ENCODE results near the gene DHX36.

Gene DHX36

DNA sequence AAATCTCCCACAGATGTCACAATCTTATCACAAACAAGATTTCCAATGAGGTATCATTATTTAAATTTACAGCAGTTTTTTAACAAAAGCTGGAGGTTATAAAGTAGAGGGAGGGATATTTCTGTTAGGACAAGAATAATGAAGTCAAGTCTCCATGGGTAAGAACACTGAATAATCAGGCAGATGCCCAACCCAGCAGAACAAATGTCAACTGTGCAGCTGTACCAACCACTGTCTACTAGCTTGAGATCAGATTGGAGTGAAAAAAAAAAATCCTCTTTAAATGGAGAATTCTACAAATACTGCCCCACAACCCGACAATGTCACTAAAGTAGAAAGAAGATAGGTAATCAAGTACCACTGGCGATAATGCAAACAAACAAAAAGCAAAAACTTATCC is 30.3 kb downstream of the DHX36 start:
- TF ChIP-seq, protein P1, sequence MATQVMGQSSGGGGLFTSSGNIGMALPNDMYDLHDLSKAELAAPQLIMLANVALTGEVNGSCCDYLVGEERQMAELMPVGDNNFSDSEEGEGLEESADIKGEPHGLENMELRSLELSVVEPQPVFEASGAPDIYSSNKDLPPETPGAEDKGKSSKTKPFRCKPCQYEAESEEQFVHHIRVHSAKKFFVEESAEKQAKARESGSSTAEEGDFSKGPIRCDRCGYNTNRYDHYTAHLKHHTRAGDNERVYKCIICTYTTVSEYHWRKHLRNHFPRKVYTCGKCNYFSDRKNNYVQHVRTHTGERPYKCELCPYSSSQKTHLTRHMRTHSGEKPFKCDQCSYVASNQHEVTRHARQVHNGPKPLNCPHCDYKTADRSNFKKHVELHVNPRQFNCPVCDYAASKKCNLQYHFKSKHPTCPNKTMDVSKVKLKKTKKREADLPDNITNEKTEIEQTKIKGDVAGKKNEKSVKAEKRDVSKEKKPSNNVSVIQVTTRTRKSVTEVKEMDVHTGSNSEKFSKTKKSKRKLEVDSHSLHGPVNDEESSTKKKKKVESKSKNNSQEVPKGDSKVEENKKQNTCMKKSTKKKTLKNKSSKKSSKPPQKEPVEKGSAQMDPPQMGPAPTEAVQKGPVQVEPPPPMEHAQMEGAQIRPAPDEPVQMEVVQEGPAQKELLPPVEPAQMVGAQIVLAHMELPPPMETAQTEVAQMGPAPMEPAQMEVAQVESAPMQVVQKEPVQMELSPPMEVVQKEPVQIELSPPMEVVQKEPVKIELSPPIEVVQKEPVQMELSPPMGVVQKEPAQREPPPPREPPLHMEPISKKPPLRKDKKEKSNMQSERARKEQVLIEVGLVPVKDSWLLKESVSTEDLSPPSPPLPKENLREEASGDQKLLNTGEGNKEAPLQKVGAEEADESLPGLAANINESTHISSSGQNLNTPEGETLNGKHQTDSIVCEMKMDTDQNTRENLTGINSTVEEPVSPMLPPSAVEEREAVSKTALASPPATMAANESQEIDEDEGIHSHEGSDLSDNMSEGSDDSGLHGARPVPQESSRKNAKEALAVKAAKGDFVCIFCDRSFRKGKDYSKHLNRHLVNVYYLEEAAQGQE (IDR thresholded peaks at IDR 0.05; ENCODE audit: low read depth) = no peak
- TF ChIP-seq, protein P2, sequence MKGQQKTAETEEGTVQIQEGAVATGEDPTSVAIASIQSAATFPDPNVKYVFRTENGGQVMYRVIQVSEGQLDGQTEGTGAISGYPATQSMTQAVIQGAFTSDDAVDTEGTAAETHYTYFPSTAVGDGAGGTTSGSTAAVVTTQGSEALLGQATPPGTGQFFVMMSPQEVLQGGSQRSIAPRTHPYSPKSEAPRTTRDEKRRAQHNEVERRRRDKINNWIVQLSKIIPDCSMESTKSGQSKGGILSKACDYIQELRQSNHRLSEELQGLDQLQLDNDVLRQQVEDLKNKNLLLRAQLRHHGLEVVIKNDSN (IDR thresholded peaks at IDR 0.05) = no peak
- TF ChIP-seq TAF1 (IDR thresholded peaks at IDR 0.05; ENCODE audit: low read depth) (no peak), CREB1 (IDR thresholded peaks at IDR 0.05; ENCODE audit: low read depth) (no peak), CEBPB (IDR thresholded peaks at IDR 0.05) (no peak), YY1 (IDR thresholded peaks at IDR 0.05; ENCODE audit: low read depth) (no peak), NFIC (IDR thresholded peaks at IDR 0.05) (no peak), RAD21 (IDR thresholded peaks at IDR 0.05; ENCODE audit: low read depth) (no peak), EP300 (IDR thresholded peaks at IDR 0.05; ENCODE audit: borderline replicate concordance) (no peak), FOXM1 (IDR thresholded peaks at IDR 0.05; ENCODE audit: borderline replicate concordance, low read depth) (no peak), TEAD4 (IDR thresholded peaks at IDR 0.05) (no peak), ZBTB7A (IDR thresholded peaks at IDR 0.05; ENCODE audit: low read depth) (no peak), TCF12 (IDR thresholded peaks at IDR 0.05; ENCODE audit: low read depth) (no peak), EGR1 (IDR thresholded peaks at IDR 0.05) (no peak)
- TF ChIP-seq, protein P3, sequence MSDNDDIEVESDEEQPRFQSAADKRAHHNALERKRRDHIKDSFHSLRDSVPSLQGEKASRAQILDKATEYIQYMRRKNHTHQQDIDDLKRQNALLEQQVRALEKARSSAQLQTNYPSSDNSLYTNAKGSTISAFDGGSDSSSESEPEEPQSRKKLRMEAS (IDR thresholded peaks at IDR 0.05) = no peak

DNA sequence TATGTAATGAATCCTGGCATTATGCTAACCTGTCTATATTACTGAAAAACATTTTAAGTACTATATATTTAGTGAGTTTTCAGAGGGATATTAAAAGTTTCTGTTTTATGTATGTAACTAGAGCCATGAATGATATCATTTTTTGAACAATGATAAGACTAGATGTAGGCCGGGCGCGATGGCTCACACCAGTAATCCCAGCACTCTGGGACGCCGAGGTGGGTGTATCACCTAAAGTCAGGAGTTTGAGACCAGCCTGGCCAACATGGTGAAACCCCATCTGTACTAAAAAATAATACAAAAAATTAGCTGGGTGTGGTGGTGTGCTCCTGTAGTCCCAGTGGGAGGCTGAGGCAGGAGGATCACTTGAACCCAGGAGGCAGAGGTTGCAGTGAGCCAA is 34.1 kb downstream of the DHX36 start:
- TF ChIP-seq YY1 (IDR thresholded peaks at IDR 0.05; ENCODE audit: low read depth) (no peak), CEBPB (IDR thresholded peaks at IDR 0.05) (no peak), TEAD4 (IDR thresholded peaks at IDR 0.05) (no peak), FOXM1 (IDR thresholded peaks at IDR 0.05; ENCODE audit: borderline replicate concordance, low read depth) (no peak), RAD21 (IDR thresholded peaks at IDR 0.05; ENCODE audit: low read depth) (no peak), EP300 (IDR thresholded peaks at IDR 0.05; ENCODE audit: borderline replicate concordance) (no peak), NFIC (IDR thresholded peaks at IDR 0.05) (no peak), TAF1 (IDR thresholded peaks at IDR 0.05; ENCODE audit: low read depth) (no peak), CREB1 (IDR thresholded peaks at IDR 0.05; ENCODE audit: low read depth) (no peak), EGR1 (IDR thresholded peaks at IDR 0.05) (no peak), ZBTB7A (IDR thresholded peaks at IDR 0.05; ENCODE audit: low read depth) (no peak), TCF12 (IDR thresholded peaks at IDR 0.05; ENCODE audit: low read depth) (no peak)
- TF ChIP-seq, protein P1 (IDR thresholded peaks at IDR 0.05; ENCODE audit: low read depth) = no peak
- TF ChIP-seq, protein P2 (IDR thresholded peaks at IDR 0.05) = no peak
- TF ChIP-seq, protein P3 (IDR thresholded peaks at IDR 0.05) = no peak

DNA sequence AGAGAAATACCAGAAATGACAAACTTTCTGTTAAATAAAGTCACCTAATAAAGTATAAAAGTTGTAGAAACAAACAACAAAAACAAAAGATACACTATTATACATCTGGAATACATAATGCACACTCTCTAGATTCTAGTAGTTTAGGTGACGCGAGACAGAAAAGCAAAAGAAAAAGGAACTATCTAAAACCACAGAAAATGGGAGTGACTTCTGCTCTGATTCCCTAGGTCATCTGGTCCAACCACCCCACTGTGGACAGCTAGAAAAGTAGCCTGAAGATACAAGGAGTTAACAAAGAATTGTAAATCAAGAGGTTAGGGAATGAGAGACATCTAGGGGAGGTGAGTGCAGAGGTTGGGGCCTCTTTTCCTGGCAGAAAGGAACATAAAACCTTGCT is 39.1 kb downstream of the DHX36 start:
- TF ChIP-seq YY1 (IDR thresholded peaks at IDR 0.05; ENCODE audit: low read depth) (no peak), CREB1 (IDR thresholded peaks at IDR 0.05; ENCODE audit: low read depth) (no peak), CEBPB (IDR thresholded peaks at IDR 0.05) (no peak), NFIC (IDR thresholded peaks at IDR 0.05) (no peak), RAD21 (IDR thresholded peaks at IDR 0.05; ENCODE audit: low read depth) (no peak), TEAD4 (IDR thresholded peaks at IDR 0.05) (no peak), EGR1 (IDR thresholded peaks at IDR 0.05) (no peak), EP300 (IDR thresholded peaks at IDR 0.05; ENCODE audit: borderline replicate concordance) (no peak), TCF12 (IDR thresholded peaks at IDR 0.05; ENCODE audit: low read depth) (no peak)
- TF ChIP-seq, protein P1 (IDR thresholded peaks at IDR 0.05; ENCODE audit: low read depth) = no peak
- TF ChIP-seq, protein P3 (IDR thresholded peaks at IDR 0.05) = no peak
- TF ChIP-seq, protein P2 (IDR thresholded peaks at IDR 0.05) = no peak

DNA sequence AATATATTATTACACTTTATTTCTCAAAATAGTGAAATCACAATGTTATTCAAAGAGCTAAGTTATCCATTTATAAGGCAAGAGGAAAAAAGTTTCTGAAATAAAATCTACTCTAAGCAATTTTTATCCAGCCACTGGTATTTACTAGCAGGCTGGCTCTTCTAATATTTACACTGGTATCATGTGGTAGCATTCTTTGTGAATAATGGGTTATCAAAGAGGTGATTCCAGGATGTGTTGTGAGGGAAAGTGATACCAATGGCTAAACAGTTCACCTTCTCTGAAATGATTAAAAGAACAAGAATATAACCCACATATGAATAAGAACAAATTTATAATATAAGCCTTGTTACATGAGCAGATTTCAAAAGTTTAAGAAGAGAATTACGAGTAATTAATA is 44.1 kb downstream of the DHX36 start:
- TF ChIP-seq, protein P2 (IDR thresholded peaks at IDR 0.05) = no peak
- TF ChIP-seq EP300 (IDR thresholded peaks at IDR 0.05; ENCODE audit: borderline replicate concordance) (no peak), RAD21 (IDR thresholded peaks at IDR 0.05; ENCODE audit: low read depth) (no peak), CREB1 (IDR thresholded peaks at IDR 0.05; ENCODE audit: low read depth) (no peak), YY1 (IDR thresholded peaks at IDR 0.05; ENCODE audit: low read depth) (no peak), TCF12 (IDR thresholded peaks at IDR 0.05; ENCODE audit: low read depth) (no peak), CEBPB (IDR thresholded peaks at IDR 0.05) (no peak), EGR1 (IDR thresholded peaks at IDR 0.05) (no peak), TEAD4 (IDR thresholded peaks at IDR 0.05) (no peak), NFIC (IDR thresholded peaks at IDR 0.05) (no peak), TAF1 (IDR thresholded peaks at IDR 0.05; ENCODE audit: low read depth) (no peak), ZBTB7A (IDR thresholded peaks at IDR 0.05; ENCODE audit: low read depth) (no peak), FOXM1 (IDR thresholded peaks at IDR 0.05; ENCODE audit: borderline replicate concordance, low read depth) (no peak)
- TF ChIP-seq, protein P3 (IDR thresholded peaks at IDR 0.05) = no peak
- TF ChIP-seq, protein P1 (IDR thresholded peaks at IDR 0.05; ENCODE audit: low read depth) = no peak

Measured in Ishikawa (cell line).